Astrocyte of the spinal cord (primary cell): ENCODE measurements around the gene UNC13C.

ENCODE experiments used
- DNase-seq: peaks from one replicate; pipeline ENCODE4 v3.0.0; 2011; ENCODE audit warnings: low read depth, low spot score
- H3K4me3 ChIP-seq: 2 replicates; pipeline ENCODE4 v1.5.1; 2011; ENCODE audit warnings: low read depth, mild to moderate bottlenecking, low read length, moderate library complexity
- CTCF ChIP-seq: IDR thresholded peaks from 2 replicates; pipeline ENCODE4 v1.5.1; 2012; ENCODE audit warnings: low read depth, mild to moderate bottlenecking, low read length, inconsistent platforms
- in situ Hi-C: cut with HindIII; loops from 2 replicates; pipeline ENCODE4 v1.10.0; 2017; ENCODE audit warnings: low sequenced_read_pairs

UNC13C gene

DNA sequence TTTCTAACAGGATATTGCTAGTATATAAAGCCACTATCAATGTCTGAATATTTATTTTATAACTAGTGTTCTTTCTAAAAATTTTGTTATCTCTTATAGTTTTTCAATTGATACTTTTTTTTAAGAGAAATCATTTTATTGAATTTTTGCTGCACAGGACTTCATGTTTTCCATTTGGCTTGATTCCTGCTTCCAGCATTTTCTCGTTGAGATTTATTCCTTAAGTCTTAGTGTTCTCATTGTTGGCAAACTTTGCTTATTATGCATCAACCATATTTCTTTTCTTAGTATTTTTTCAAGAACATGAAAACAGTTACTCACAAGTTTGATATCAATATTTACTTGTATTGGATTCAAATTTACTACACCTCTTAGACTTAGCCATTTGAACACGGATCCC, 113.4 kb downstream of the UNC13C start:
- in situ Hi-C loops, result no loop called here
- DNase-seq, result no peak
- H3K4me3 ChIP-seq, result no peak overlapping the region
- no peak for TF ChIP-seq CTCF

DNA sequence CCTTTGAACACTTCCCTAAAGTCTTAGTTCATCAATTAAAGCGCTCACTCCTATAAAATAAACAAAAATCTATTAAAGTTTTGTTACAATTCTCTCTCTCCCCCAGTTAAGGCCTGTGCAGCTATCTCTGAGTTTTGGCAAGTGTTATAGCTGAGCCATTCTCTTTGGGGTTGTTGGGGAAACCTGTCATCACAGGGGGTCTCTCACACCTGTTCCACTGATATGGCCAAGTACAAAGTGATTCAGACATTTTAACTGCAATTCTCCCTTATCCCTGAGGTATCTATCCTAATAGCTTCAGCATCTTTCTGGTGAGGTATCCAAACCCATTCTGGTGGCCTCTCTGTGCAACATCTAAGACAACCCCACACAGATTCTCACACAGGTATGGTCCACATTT, 116.4 kb downstream of the UNC13C start:
- no peak overlapping the region for H3K4me3 ChIP-seq
- DNase-seq, result no peak
- TF ChIP-seq CTCF, result no peak
- in situ Hi-C loops, result no loop called here

DNA sequence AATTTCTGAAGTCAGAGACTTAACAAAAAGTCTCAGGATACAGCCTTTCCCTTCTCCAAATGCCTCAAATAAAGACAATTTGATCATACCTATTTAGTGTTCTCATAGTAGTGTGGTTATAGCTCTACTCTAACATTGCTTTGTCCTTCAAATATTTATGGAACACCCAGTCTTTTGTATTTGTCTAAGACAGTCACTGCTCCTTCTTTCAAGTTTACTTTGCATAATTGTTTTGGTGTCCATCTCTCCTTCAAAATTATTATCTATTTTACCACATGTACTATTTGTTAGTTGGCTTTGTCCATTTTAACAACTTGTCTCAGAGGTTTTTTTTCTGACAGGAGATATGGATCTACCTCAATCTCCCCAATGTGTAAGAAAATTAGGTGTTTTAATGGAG, 118.8 kb downstream of the UNC13C start:
- no peak overlapping the region for H3K4me3 ChIP-seq
- no peak for DNase-seq
- in situ Hi-C loops, result no loop called here
- no peak for TF ChIP-seq CTCF

DNA sequence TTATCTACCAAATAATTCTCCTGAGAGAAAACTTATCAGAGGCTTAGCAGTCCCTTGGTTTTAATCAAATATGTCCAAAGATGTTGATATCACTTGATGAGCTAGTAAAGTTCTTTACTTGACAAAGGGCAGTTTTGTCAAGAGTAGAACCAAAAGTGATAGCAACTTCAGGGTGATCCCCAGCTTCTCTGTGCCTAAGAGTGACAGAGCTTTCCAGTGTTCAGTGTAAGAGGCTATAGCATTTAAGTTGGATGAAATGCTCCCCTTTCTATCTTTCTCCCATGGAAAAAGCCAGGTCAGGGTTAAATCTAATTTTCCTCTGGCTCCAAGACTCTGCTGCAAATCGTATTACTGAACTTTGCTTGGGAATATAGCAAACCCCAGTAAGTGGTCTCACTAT, 120.8 kb downstream of the UNC13C start:
- DNase-seq, result no peak
- H3K4me3 ChIP-seq, result no peak overlapping the region
- no peak for TF ChIP-seq CTCF
- in situ Hi-C loops, result no loop called here

DNA sequence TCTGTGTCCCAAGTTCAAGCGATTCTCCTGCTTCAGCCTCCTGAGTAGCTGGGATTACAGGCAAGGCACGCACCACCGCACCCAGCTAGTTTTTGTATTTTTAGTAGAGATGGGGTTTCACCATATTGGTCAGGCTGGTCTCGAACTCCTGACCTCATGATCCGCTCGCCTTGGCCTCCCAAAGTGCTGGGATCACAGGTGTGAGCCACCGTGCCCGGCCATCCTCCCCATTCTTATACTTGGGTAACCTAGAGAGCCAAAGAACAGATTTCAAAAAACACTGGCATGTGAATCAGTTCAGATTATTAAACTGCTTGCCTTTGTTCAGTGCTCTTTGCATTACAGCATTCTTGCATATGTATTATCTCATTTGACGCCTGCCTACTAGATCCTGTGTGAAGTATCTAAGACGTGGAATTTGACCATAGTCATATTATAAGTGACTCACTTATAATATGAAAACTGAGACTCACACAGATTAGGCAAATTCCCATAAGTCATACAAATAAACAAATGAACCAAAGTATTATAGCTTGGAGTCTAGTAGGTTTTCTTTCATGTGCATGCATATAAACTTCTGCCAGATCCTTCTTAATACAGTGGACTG, 123.5 kb downstream of the UNC13C start:
- in situ Hi-C loops, result no loop called here
- no peak for TF ChIP-seq CTCF
- no peak for DNase-seq
- no peak overlapping the region for H3K4me3 ChIP-seq

- in situ Hi-C loops, result no loop called here
- TF ChIP-seq CTCF, result no peak
- H3K4me3 ChIP-seq, result no peak overlapping the region
- DNase-seq, result no peak
Observed at GRCh38 chr15:54102704-54103103, 124.5 kb downstream of the UNC13C start.

DNA sequence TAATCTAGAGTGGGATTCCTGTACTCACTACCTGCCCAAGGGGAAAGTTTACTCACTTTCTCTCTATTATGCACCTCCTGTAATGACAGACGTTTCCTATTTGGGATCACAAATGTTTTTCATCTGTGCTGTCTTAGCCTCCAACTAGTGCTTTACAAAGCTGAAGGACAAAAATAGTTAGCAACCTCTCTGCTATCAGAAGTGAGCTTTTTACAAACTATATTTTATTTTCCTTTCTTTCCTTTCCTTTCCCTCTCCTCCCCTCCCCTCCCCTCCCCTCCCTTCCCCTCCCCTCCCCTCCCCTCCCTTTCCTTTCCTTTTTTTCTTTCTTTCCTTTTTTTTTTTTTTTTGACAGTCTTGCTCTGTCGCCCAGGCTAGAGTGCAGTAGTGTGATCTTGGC, 130.8 kb downstream of the UNC13C start:
- no peak for TF ChIP-seq CTCF
- in situ Hi-C loops, result no loop called here

More for the DNA sequence above, 130.8 kb downstream of the UNC13C start:
- no peak overlapping the region for H3K4me3 ChIP-seq
- no peak for DNase-seq
